Amniotic stem cell (primary cell): ENCODE results near the gene CEP19.

Source experiments
- DNase-seq: peaks from one replicate; lab custom pipeline; 2025; lab: John Stamatoyannopoulos, UW

The CEP19 gene

GRCh38 chr3:196666001-196666867 lies 45.8 kb downstream of the CEP19 start:
- DNase-seq: no peak

DNA sequence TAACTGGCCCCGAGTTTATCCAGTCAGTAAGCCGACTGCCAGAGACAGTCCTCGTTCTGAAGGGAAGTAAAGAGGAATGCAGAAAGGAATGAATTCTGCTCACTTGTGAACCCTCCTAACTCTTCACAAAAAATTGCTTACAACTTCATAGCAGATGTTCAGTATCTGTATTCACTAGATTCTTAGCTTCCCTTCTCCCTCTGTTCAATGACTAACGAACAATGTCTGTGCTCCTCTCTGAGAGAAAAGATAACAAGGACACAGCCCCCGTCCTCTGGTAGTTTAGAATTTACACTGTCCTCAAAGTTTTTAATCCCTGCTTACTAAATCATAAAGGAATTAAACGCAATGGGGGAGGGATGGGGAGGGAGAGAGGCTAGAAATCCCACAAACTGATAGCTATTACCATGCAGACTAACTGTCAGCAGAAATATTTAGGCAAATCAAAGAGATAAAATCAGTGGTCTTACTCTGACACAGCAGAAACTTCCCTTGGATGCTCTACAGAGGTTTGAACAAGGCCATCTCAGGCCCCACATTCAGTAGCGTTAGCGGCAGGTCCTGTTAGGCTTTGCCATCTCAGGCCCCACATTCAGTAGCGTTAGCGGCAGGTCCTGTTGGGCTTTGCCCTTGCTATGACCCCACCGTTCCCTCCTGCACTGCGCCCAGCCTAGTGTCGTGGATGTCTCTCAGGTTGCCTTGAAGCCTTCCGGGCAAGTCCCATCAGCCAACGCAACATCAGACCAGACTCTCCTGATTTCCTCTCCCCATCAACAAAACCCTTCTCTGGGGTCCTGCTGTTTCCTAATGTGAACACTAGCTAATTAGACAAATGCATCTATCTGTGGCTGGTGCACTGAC lies 49.1 kb downstream of the CEP19 start:
- DNase-seq: no peak

GRCh38 chr3:196662033-196662432 lies 50.0 kb downstream of the CEP19 start:
- DNase-seq: no peak

DNA sequence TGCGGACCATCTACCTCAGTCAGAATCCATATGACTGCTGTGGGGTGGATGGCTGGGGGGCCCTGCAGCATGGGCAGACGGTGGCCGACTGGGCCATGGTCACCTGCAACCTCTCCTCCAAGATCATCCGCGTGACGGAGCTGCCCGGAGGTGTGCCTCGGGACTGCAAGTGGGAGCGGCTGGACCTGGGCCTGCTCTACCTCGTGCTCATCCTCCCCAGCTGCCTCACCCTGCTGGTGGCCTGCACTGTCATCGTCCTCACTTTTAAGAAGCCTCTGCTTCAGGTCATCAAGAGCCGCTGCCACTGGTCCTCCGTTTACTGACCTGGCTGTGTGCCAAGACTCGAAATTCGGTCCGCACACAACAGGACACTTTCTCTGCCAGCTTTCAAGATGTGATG lies 50.6 kb downstream of the CEP19 start:
- DNase-seq: no peak

- DNase-seq: no peak
Observed at GRCh38 chr3:196660381-196661166, 51.5 kb downstream of the CEP19 start.

DNA sequence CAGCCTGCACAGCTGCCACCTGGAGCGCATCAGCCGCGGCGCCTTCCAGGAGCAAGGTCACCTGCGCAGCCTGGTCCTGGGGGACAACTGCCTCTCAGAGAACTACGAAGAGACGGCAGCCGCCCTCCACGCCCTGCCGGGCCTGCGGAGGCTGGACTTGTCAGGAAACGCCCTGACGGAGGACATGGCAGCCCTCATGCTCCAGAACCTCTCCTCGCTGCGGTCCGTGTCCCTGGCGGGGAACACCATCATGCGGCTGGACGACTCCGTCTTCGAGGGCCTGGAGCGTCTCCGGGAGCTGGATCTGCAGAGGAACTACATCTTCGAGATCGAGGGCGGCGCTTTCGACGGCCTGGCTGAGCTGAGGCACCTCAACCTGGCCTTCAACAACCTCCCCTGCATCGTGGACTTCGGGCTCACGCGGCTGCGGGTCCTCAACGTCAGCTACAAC lies 52.1 kb downstream of the CEP19 start:
- no peak for DNase-seq
